Endothelial cell of hepatic sinusoid (primary cell): ENCODE measurements around the gene CCDC63.

ENCODE experiments used
- in situ Hi-C: cut with HindIII; loops from 2 replicates; pipeline ENCODE4 v1.10.0; 2017; ENCODE audit warnings: low sequenced_read_pairs

The CCDC63 gene

GRCh38 chr12:110874781-110875180 is 28.0 kb downstream of the CCDC63 start:
- in situ Hi-C loops: no loop called here

DNA sequence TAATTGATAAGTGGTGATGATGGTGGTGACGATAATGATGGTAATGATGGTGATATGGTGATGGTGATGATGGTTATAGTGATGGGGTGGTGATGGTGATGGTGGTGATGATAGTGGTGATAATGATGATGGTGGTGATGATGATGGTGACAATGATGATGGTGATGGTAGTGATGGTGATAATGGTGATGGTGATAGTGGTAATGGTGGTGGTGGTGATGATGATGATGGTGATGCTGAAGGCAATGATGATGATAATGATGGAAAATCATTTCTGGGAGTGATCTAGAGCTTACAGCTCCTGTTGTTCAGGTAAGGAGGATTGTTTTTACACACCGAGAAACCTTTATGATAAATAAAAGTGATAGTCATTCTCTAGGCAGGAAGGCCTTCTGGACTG is 33.9 kb downstream of the CCDC63 start:
- in situ Hi-C loops: loop anchor here (10.0 kb wide), 1 partner anchor 214 kb away; no protein-coding TSS in a partner anchor

DNA sequence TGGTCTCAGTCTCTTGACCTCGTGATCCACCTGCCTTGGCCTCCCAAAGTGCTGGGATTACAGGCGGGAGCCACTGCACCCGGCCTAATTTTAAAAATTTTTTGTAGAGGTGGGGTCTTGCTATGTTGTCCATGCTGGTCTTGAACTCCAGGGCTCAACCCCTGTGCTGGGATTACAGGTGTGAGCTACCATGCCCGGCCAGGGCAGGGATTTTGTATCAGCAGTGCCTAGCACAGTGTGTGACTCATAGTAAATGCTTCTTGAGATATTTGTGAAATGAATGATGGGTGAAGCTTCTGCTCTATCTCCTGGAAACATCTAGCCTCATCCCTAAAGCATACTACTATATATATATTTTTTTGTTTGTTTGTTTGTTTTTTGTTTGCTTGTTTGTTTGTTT is 36.5 kb downstream of the CCDC63 start:
- in situ Hi-C loops: loop anchor here (10.0 kb wide), 1 partner anchor 212 kb away; no protein-coding TSS in a partner anchor

GRCh38 chr12:110885152-110885840 is 38.5 kb downstream of the CCDC63 start:
- in situ Hi-C loops: loop anchor here (10.0 kb wide), 1 partner anchor 210 kb away; no protein-coding TSS in a partner anchor

DNA sequence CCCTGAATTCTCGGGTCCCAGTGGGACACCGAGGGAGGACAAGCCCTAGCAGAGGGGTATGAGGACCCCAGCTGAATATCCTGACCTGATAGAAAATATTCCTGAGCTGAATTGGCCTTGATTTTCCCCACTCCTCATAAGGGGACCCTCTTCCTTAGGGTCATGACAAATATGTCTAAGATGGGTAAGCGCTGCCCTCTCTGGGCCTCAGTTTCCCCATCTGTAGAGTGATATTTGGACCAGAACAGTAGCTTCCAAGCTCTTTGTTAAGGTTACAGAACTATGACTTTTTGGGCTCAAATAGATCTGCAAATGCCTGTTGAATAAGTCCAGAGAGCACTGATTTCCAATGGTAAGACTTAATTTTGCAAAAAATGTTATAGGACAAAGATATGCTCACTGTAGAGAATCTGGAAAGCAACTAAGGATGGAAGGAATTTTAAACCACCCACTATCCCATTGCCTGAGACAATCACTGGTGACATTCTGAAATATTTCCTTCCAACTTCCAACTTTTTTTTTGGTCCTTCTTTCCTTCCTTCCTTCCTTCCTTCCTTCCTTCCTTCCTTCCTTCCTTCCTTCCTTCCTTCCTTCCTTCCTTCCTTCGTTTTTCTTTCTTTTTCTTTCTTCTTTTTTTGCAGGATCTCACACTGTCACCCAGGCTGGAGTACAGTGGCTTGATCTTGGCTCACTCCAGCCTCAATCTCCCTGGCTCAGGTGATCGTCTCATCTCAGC is 41.6 kb downstream of the CCDC63 start:
- in situ Hi-C loops: loop anchor here (10.0 kb wide), 1 partner anchor 206 kb away; no protein-coding TSS in a partner anchor

GRCh38 chr12:110889361-110889760 is 42.6 kb downstream of the CCDC63 start:
- in situ Hi-C loops: loop anchor here (10.0 kb wide), 1 partner anchor 205 kb away; no protein-coding TSS in a partner anchor

DNA sequence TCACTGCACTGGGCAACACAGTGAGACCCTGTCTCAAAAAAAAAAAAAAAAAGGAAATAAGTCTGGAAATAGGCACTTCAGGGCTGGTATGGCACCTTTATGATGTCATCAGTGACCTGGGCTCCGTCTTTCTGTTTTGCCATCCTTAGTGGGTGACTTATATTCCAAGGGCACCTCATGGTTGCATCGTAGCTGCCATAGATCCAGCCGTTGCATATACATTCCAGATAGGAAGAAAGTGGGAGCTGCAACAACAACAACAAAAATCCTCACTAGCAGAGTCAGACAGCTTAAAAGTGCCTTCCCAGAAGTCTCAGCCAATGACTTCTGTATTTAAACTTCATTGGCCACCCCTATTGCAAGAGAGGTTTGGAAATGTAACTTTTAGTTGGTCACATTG is 47.2 kb downstream of the CCDC63 start:
- in situ Hi-C loops: no loop called here

DNA sequence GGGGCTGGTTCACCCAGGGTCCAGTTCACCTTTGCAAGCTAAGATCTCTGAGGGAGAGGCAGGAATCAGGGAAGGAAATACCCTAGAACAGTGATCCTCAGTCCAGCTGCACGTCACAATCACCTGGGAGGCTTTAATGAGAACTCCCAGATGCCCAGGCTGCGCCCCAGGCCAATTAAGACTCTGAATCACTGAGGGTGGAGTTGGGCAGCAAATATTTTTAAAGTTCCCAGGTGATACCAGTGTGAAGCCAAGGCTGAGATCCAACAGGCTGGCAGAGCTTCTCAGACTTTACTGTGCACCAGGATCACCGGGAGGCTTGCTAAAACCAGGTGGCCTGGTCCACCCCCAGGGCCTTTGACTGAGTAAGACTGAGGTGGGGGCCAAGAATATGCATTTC is 49.8 kb downstream of the CCDC63 start:
- in situ Hi-C loops: no loop called here

- in situ Hi-C loops: no loop called here
Observed at GRCh38 chr12:110901401-110901800, 54.6 kb downstream of the CCDC63 start.

- in situ Hi-C loops: no loop called here
Observed at GRCh38 chr12:110903511-110903910, 56.7 kb downstream of the CCDC63 start.

DNA sequence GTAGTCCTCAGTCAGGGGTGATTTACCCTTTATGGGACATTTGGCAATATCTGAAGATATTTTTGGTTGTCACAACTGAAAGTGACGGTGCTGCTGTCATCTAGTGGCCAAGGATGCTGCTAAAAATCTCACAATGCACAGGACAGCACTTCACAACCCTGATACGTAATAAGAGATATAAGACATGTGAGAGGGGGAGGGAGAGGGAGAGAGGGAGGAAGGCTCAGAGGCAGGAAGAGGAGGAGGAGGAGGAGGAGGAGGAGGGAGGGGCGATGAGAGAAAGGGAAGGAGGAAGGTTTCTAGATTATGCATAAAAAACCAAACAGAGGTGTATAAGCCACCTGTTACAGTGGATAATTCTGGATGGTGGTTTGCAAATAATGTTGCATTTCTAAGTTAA is 59.3 kb downstream of the CCDC63 start:
- in situ Hi-C loops: no loop called here

- in situ Hi-C loops: no loop called here
Observed at GRCh38 chr12:110906516-110906915, 59.7 kb downstream of the CCDC63 start.

DNA sequence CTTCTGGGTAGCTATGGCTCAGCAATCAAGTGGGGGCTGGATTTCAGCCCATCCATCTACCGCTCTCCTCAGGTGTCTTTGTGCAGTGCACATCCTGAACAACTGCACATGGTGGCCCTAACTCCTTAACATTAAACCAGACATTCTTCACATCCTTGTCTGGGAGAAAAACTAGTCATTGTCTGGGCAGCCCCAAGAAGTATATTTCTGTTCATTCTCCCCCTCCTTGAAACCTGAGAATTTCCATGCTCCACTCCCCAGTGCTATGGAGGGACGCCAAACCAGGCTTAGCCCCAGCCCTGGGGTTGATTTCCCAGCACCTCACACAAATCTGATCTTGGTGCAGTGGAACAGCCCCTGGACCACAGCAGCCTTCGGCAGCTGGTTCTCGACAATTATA is 60.2 kb downstream of the CCDC63 start:
- in situ Hi-C loops: no loop called here

GRCh38 chr12:110907583-110907982 is 60.8 kb downstream of the CCDC63 start:
- in situ Hi-C loops: no loop called here

- in situ Hi-C loops: no loop called here
Observed at GRCh38 chr12:110908377-110909152, 61.8 kb downstream of the CCDC63 start.

- in situ Hi-C loops: no loop called here
Observed at GRCh38 chr12:110912263-110912662, 65.5 kb downstream of the CCDC63 start.

- in situ Hi-C loops: no loop called here
Observed at GRCh38 chr12:110913119-110914056, 66.6 kb downstream of the CCDC63 start.

DNA sequence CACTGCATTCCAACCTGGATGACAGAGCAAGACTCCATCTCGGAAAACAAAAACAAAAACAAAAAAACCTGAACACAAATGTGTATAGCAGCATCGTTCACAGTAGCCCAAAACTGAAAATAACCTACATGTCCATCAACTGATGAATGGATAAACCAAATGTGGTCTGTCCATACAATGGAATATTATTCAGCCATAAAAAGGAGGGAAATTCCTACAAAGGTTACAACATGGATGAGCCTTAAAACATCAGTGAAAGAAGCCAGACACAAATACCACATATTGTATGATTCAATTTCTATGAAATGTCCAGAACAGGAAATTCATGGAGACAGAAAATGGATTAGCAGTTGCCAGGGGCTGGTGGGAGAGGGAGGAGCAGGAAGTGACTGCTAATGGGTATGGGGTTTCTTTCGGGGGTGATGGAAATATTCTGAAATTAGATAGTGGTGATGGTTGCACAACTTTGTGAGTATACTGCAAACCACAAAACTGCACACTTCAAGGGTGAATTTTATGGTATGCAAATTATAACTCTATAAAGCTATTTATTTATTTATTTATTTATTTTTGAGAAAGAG is 69.6 kb downstream of the CCDC63 start:
- in situ Hi-C loops: no loop called here

- in situ Hi-C loops: no loop called here
Observed at GRCh38 chr12:110917467-110917866, 70.7 kb downstream of the CCDC63 start.

GRCh38 chr12:110917961-110918360 is 71.2 kb downstream of the CCDC63 start:
- in situ Hi-C loops: no loop called here
